H1 (cell line): Measurements from ENCODE around the gene SEMA3C. TPM values are rescaled to one million over a fixed set of nuclear protein-coding genes. Genes with fewer than 3 reads are reported as not detected.

ENCODE experiments used
- CTCF ChIA-PET: fragments of 300-600 bp; sonication (Branson Sonifier 250); formaldehyde crosslinking; loops from one replicate; lab custom pipeline; 2021; ENCODE audit not compliant: partially characterized antibody; lab: Charles Lee
- POLR2A ChIA-PET: fragments of 300-600 bp; sonication (Branson Sonifier 250); formaldehyde crosslinking; loops from one replicate; lab custom pipeline; 2021; ENCODE audit warnings: inconsistent platforms; ENCODE audit not compliant: partially characterized antibody; lab: Charles Lee
- DNase-seq, 2 experiments: peaks; one replicate each; pipeline versions ENCODE4 v3.0.0 to v3.0.0-alpha.2; 2010 to 2022; ENCODE audit warnings: low spot score in 2 of 2, low read depth in 1 of 2, mixed read lengths in 1 of 2
- FAIRE-seq: peaks from 2 replicates; lab custom pipeline; 2011; peaks lifted over from hg19 to GRCh38; lab: Jason Lieb, UNC
- H2AFZ ChIP-seq: 2 replicates; pipeline ENCODE4 v1.8.1; 2012; ENCODE audit warnings: low read length, inconsistent platforms
- H2AK5ac ChIP-seq: 2 replicates; pipeline ENCODE4 v1.6.1; 2013; ENCODE audit warnings: low read depth, low read length
- H2BK120ac ChIP-seq: replicated peaks from 2 replicates; pipeline ENCODE3; 2013; ENCODE audit warnings: low read depth, low read length, inconsistent platforms
- H2BK12ac ChIP-seq: 2 replicates; pipeline ENCODE4 v1.6.1; 2013; ENCODE audit warnings: low read depth, low read length
- H2BK15ac ChIP-seq: 2 replicates; pipeline ENCODE4 v1.6.1; 2013; ENCODE audit warnings: low read length
- H2BK20ac ChIP-seq: 2 replicates; pipeline ENCODE4 v1.6.1; 2013; ENCODE audit warnings: low read length
- H2BK5ac ChIP-seq: 2 replicates; pipeline ENCODE4 v1.6.1; 2013; ENCODE audit warnings: low read depth, low read length
- H3K14ac ChIP-seq: 2 replicates; pipeline ENCODE4 v1.6.1; 2013; ENCODE audit warnings: inconsistent platforms; ENCODE audit not compliant: insufficient read length
- H3K18ac ChIP-seq: 2 replicates; pipeline ENCODE4 v1.6.1; 2013; ENCODE audit warnings: low read length; ENCODE audit errors: extremely low read depth
- H3K23ac ChIP-seq: 2 replicates; pipeline ENCODE4 v1.6.1; 2013; ENCODE audit warnings: inconsistent platforms; ENCODE audit not compliant: insufficient read length
- H3K23me2 ChIP-seq: 2 replicates; pipeline ENCODE4 v1.6.1; 2013; ENCODE audit warnings: low read depth, low read length
- H3K27ac ChIP-seq: 2 replicates; pipeline ENCODE4 v1.6.1; 2011; ENCODE audit warnings: low read depth, low read length, inconsistent platforms
- H3K27me3 ChIP-seq, 4 experiments: replicated peaks in 1 of 4; 1 replicate in 1 of 4; 2 replicates in 3 of 4; pipeline versions ENCODE4 v1.6.1 to v1.8.1; 2011 to 2013; ENCODE audit warnings: low read length in 3 of 4, mild to moderate bottlenecking in 3 of 4, inconsistent platforms in 2 of 4, mixed read lengths in 2 of 4, moderate library complexity in 1 of 4; ENCODE audit not compliant: control insufficient read depth in 3 of 4, insufficient read depth in 3 of 4; ENCODE audit errors: extremely low read depth in 1 of 4
- H3K36me3 ChIP-seq, 4 experiments: 2 replicates each; pipeline versions ENCODE4 v1.6.1 to v1.8.1; 2011 to 2013; ENCODE audit warnings: mild to moderate bottlenecking in 4 of 4, low read length in 3 of 4, moderate library complexity in 2 of 4, control low read depth in 1 of 4, inconsistent platforms in 1 of 4; ENCODE audit not compliant: insufficient read depth in 4 of 4, control insufficient read depth in 2 of 4
- H3K4ac ChIP-seq: replicated peaks from 2 replicates; pipeline ENCODE3; 2013; ENCODE audit warnings: low read length, low read depth, mixed read lengths, inconsistent platforms; ENCODE audit not compliant: insufficient read length
- H3K4me1 ChIP-seq, 4 experiments: replicated peaks in 1 of 4; 1 replicate in 1 of 4; 2 replicates in 3 of 4; pipeline versions ENCODE4 v1.6.1 to v1.8.1; 2011 to 2013; ENCODE audit warnings: low read length in 3 of 4, inconsistent platforms in 2 of 4, mixed read lengths in 1 of 4; ENCODE audit not compliant: insufficient read depth in 4 of 4, control insufficient read depth in 3 of 4
- H3K4me2 ChIP-seq, 2 experiments: 2 replicates each; pipeline versions ENCODE4 v1.6.1 to v1.8.1; 2011 to 2013; ENCODE audit warnings: low read depth in 2 of 2, low read length in 2 of 2, control low read depth in 1 of 2, inconsistent platforms in 1 of 2, mild to moderate bottlenecking in 1 of 2; ENCODE audit not compliant: insufficient read depth in 1 of 2
- H3K4me3 ChIP-seq, 4 experiments: fragments of 200-600, 300-600 bp in 1 of 4; sonication (generic), shearing (Covaris generic), sonication (Bioruptor Twin) in 1 of 4; 2 replicates each; pipeline versions ENCODE4 v1.5.1 to v1.8.1; 2011 to 2016; ENCODE audit warnings: low read length in 4 of 4, low read depth in 3 of 4, control low read depth in 2 of 4, inconsistent platforms in 2 of 4, mild to moderate bottlenecking in 2 of 4, mixed read lengths in 1 of 4, moderate library complexity in 1 of 4; ENCODE audit not compliant: insufficient read depth in 2 of 4; ENCODE audit errors: extremely low read depth in 1 of 4
- H3K56ac ChIP-seq: replicated peaks from 2 replicates; pipeline ENCODE3; 2013; ENCODE audit warnings: low read depth, mild to moderate bottlenecking, mixed read lengths, low read length, inconsistent platforms; ENCODE audit not compliant: insufficient read length
- H3K79me1 ChIP-seq: 2 replicates; pipeline ENCODE4 v1.6.1; 2013; ENCODE audit warnings: low read depth, low read length, control low read depth
- H3K79me2 ChIP-seq, 2 experiments: 2 replicates each; pipeline versions ENCODE4 v1.6.1 to v1.8.1; 2012 to 2013; ENCODE audit warnings: low read length in 2 of 2, mild to moderate bottlenecking in 2 of 2, inconsistent platforms in 1 of 2; ENCODE audit not compliant: insufficient read depth in 2 of 2, control insufficient read depth in 1 of 2
- H3K9ac ChIP-seq, 4 experiments: replicated peaks in 1 of 4; 1 replicate in 1 of 4; 2 replicates in 3 of 4; pipeline versions ENCODE4 v1.6.1 to v1.8.1; 2011 to 2013; ENCODE audit warnings: low read depth in 3 of 4, low read length in 3 of 4, control low read depth in 2 of 4, mild to moderate bottlenecking in 2 of 4, moderate library complexity in 2 of 4, inconsistent platforms in 1 of 4; ENCODE audit errors: extremely low read depth in 1 of 4
- H3K9me3 ChIP-seq, 2 experiments: 2 replicates each; pipeline versions ENCODE4 v1.6.1 to v1.8.1; 2012 to 2013; ENCODE audit warnings: mild to moderate bottlenecking in 2 of 2, moderate library complexity in 2 of 2, control low read depth in 1 of 2, inconsistent platforms in 1 of 2, low read depth in 1 of 2, low read length in 1 of 2, mixed read lengths in 1 of 2; ENCODE audit not compliant: insufficient read depth in 2 of 2
- H4K20me1 ChIP-seq, 2 experiments: replicated peaks in 1 of 2; 2 replicates each; pipeline versions ENCODE3 to v1.8.1; 2011 to 2013; ENCODE audit warnings: inconsistent platforms in 2 of 2, low read length in 2 of 2, mild to moderate bottlenecking in 1 of 2; ENCODE audit not compliant: insufficient read depth in 2 of 2, control insufficient read depth in 1 of 2
- H4K5ac ChIP-seq: 2 replicates; pipeline ENCODE4 v1.6.1; 2013; ENCODE audit warnings: low read length, low read depth, mixed read lengths, inconsistent platforms; ENCODE audit not compliant: insufficient read length
- H4K8ac ChIP-seq: 2 replicates; pipeline ENCODE4 v1.8.0; 2013; ENCODE audit warnings: mild to moderate bottlenecking, moderate library complexity, low read length, inconsistent platforms; ENCODE audit not compliant: insufficient read depth; ENCODE audit errors: extremely low read depth
- H4K91ac ChIP-seq: replicated peaks from 2 replicates; pipeline ENCODE3; 2013; ENCODE audit warnings: low read length, mixed read lengths, inconsistent platforms; ENCODE audit not compliant: insufficient read length
- CEBPB ChIP-seq: IDR thresholded peaks from 2 replicates; pipeline ENCODE4 v1.6.1; 2012; ENCODE audit warnings: low read depth, low read length
- FOSL1 ChIP-seq: IDR thresholded peaks from 2 replicates; pipeline ENCODE4 v1.6.1; 2011; ENCODE audit warnings: mild to moderate bottlenecking, low read depth, low read length, moderate library complexity; ENCODE audit not compliant: insufficient read depth
- MAX ChIP-seq: IDR thresholded peaks from 2 replicates; pipeline ENCODE4 v1.6.1; 2012; ENCODE audit warnings: inconsistent platforms
- NRF1 ChIP-seq: IDR thresholded peaks from 2 replicates; pipeline ENCODE4 v1.6.1; 2011; ENCODE audit warnings: mild to moderate bottlenecking, low read depth, low read length, improper control_type of control experiment
- POLR2A ChIP-seq, 2 experiments: IDR thresholded peaks; 1 replicate in 1 of 2; 2 replicates in 1 of 2; pipeline ENCODE4 v1.6.1; 2011; ENCODE audit warnings: low read depth in 2 of 2, low read length in 2 of 2, mild to moderate bottlenecking in 2 of 2; ENCODE audit errors: control extremely low read depth in 1 of 2
- POLR2AphosphoS5 ChIP-seq: IDR thresholded peaks from 2 replicates; pipeline ENCODE4 v1.6.1; 2011; ENCODE audit warnings: low read depth, low read length
- RFX5 ChIP-seq: IDR thresholded peaks from 2 replicates; pipeline ENCODE4 v1.6.1; 2011; ENCODE audit warnings: low read depth, low read length, improper control_type of control experiment, borderline replicate concordance
- SIRT6 ChIP-seq: IDR thresholded peaks from one replicate; pipeline ENCODE4 v1.7.1; 2012; ENCODE audit warnings: low read length, inconsistent platforms
- SP1 ChIP-seq: IDR thresholded peaks from 2 replicates; pipeline ENCODE4 v1.6.1; 2011; ENCODE audit warnings: low read depth, low read length
- SP4 ChIP-seq: IDR thresholded peaks from 2 replicates; pipeline ENCODE4 v1.6.1; 2012; ENCODE audit warnings: low read length, inconsistent platforms
- TAF1 ChIP-seq: IDR thresholded peaks from 2 replicates; pipeline ENCODE4 v1.6.1; 2011; ENCODE audit warnings: mild to moderate bottlenecking, low read depth, low read length
- TAF7 ChIP-seq: optimal IDR thresholded peaks from 2 replicates; pipeline ENCODE3; 2011; ENCODE audit warnings: low read depth, mild to moderate bottlenecking, inconsistent platforms, low read length, moderate library complexity, borderline replicate concordance
- TCF12 ChIP-seq: IDR thresholded peaks from 2 replicates; pipeline ENCODE4 v1.6.1; 2011; ENCODE audit warnings: low read depth, mild to moderate bottlenecking, low read length
- USF2 ChIP-seq: IDR thresholded peaks from 2 replicates; pipeline ENCODE4 v1.6.1; 2011; ENCODE audit warnings: low read length, improper control_type of control experiment
- ZNF274 ChIP-seq: IDR thresholded peaks from 2 replicates; pipeline ENCODE4 v1.7.0; 2012; ENCODE audit warnings: low read length, borderline replicate concordance; ENCODE audit errors: extremely low read depth
- WGBS, 2 experiments: shearing (Covaris generic) in 1 of 2; methylation state at CpG; one replicate each; pipeline versions ENCODE4 v1.1.6 to v1.1.7; 2013 to 2015; ENCODE audit warnings: low lambda C conversion rate in 2 of 2, mixed read lengths in 2 of 2, inconsistent platforms in 1 of 2, low coverage in 1 of 2, missing lambda C conversion rate in 1 of 2; ENCODE audit not compliant: insufficient replicate concordance in 2 of 2, insufficient coverage in 1 of 2, insufficient read length in 1 of 2; ENCODE audit errors: extremely low coverage in 1 of 2, missing lambda C conversion rate in 1 of 2; 5-methylcytosine and 5-hydroxymethylcytosine counted together
- polyA plus RNA-seq, 7 experiments: library from polyadenylated mRNA; depleted of rRNA in 3 of 7; stranded (reverse) in 5 of 7; unstranded in 2 of 7; fragments of >200 nt in 5 of 7; fragments of 200-250 nt in 2 of 7; gene quantifications; 1 replicate in 5 of 7; 2 replicates in 1 of 7; 4 replicates in 1 of 7; pipeline versions ENCODE4 v1.2.1 to v1.2.3, GENCODE V29; 2011 to 2013; ENCODE audit warnings: missing spikeins in 2 of 7, mixed read lengths in 2 of 7
- total RNA-seq: library from RNA; stranded (reverse); fragmentation: NEBNext Ultra II Directional; extraction: Animal tissue kit (Norgen Biotek cat#: 25700); gene quantifications from 2 replicates; pipeline ENCODE4 v1.2.1, GENCODE V29; 2021

The SEMA3C gene
- total and polyA plus RNA-seq, 2 of the 8 experiments (the other 6 are each of a cell fraction or from before 2014, with no cell fraction given), result 0.15 to 1.4 TPM

GRCh38 chr7:80923211-80923612 is 4.4 kb upstream of the SEMA3C start:
- H3K23me2 ChIP-seq, result peaks cover 5% of the 10 kb centered on the region; the same call in 1 of the 2 replicates
- H3K79me1 ChIP-seq, result no peaks in the 10 kb centered on the region
- peaks cover 0 to 5% (median under 1%) of the 10 kb centered on the region in 4 experiments; a peak in 3 of 7 replicates for H3K4me1 ChIP-seq
- no peaks in the 10 kb centered on the region for H4K20me1 ChIP-seq
- no peak overlapping the region for H2AFZ ChIP-seq
- H2BK120ac ChIP-seq, result no peak overlapping the region
- H3K14ac ChIP-seq, result no peak overlapping the region
- H3K9me3 ChIP-seq, result 0 out of 4 replicates have a peak, but pooled peaks cover 0 to 5% of the 10 kb centered on the region in 2 experiments
- H3K4me2 ChIP-seq, result no peak overlapping the region
- no peak overlapping the region for H3K56ac ChIP-seq
- H2BK15ac ChIP-seq, result no peak overlapping the region
- H3K27ac ChIP-seq, result no peak overlapping the region
- no peak overlapping the region for H2AK5ac ChIP-seq
- H3K36me3 ChIP-seq, result no peaks in the 10 kb centered on the region
- H2BK12ac ChIP-seq, result no peak overlapping the region
- H3K18ac ChIP-seq, result no peak overlapping the region
- no peak overlapping the region for H4K8ac ChIP-seq
- WGBS, 2 experiments, result 86% methylated on average over 4 of the region's 4 CpGs; no CpG with 5 or more reads in 1 of the 2 experiments
- no peak overlapping the region for H3K4me3 ChIP-seq
- no peaks in the 10 kb centered on the region for H3K79me2 ChIP-seq
- H3K23ac ChIP-seq, result no peak overlapping the region
- H3K4ac ChIP-seq, result no peak overlapping the region
- no peak overlapping the region for H2BK20ac ChIP-seq
- POLR2A ChIA-PET, result interaction anchor here (0.5 kb wide), 1 partner anchor 259 kb away, joined by 4 read pairs; no protein-coding TSS in a partner anchor
- peaks cover 0 to 5% (median 3%) of the 10 kb centered on the region in 4 experiments; a peak in 4 of 7 replicates for H3K27me3 ChIP-seq
- no peak overlapping the region for H4K91ac ChIP-seq
- H4K5ac ChIP-seq, result no peak overlapping the region
- no peak overlapping the region for H3K9ac ChIP-seq
- H2BK5ac ChIP-seq, result no peak overlapping the region
- DNase-seq, result no peak
- no peak for FAIRE-seq
- CTCF ChIA-PET, result interaction anchor here (1.1 kb wide), 1 partner anchor 228 kb away, joined by 3 read pairs; no protein-coding TSS in a partner anchor
- TF ChIP-seq TAF1, result no peak
- TF ChIP-seq TAF7, result no peak
- TF ChIP-seq FOSL1, result no peak
- TF ChIP-seq ZNF274, result no peak
- no peak for TF ChIP-seq TCF12
- no peak for TF ChIP-seq CEBPB
- TF ChIP-seq USF2, result no peak
- TF ChIP-seq NRF1, result no peak
- no peak for TF ChIP-seq SP4
- TF ChIP-seq SP1, result no peak
- TF ChIP-seq SIRT6, result no peak
- no peak for TF ChIP-seq MAX
- TF ChIP-seq RFX5, result no peak
- no peak for TF ChIP-seq POLR2AphosphoS5
- no peak for TF ChIP-seq POLR2A (IDR thresholded peaks at IDR 0.05; ENCODE audit: control extremely low read depth in 1 of 2, low read depth in 2 of 2, low read length in 2 of 2)
